WTC11 (cell line): ENCODE data around the gene NPAS3. TPM values are rescaled to one million over a fixed set of nuclear protein-coding genes. Genes with fewer than 3 reads are reported as not detected.

Experiments
- ATAC-seq: fragments of 200-7000 bp; cut with Tn5 transposase; 2 replicates; pipeline ENCODE4 v1.10.0; 2021; ENCODE audit warnings: mild to moderate bottlenecking, moderate library complexity
- CTCF ChIA-PET: fragments of 300-600 bp; sonication (Branson Sonifier 250); formaldehyde crosslinking; loops from one replicate; lab custom pipeline; 2021; ENCODE audit warnings: antibody characterized with exemption; lab: Charles Lee
- POLR2A ChIA-PET: fragments of 350-600 bp; sonication (Branson Sonifier 250); formaldehyde crosslinking; loops from one replicate; lab custom pipeline; 2021; ENCODE audit warnings: antibody characterized with exemption; lab: Charles Lee
- DNase-seq: peaks from one replicate; pipeline ENCODE4 v3.0.0; 2021; ENCODE audit warnings: low spot score
- H3K27ac Mint-ChIP-seq: 2 replicates; pipeline ENCODE4 v1.8.0; 2021; ENCODE audit warnings: mixed read lengths
- H3K27me3 Mint-ChIP-seq: 2 replicates; pipeline ENCODE4 v1.8.0; 2021; ENCODE audit warnings: low read depth, mild to moderate bottlenecking, moderate library complexity, mixed read lengths
- H3K36me3 Mint-ChIP-seq: 2 replicates; pipeline ENCODE4 v1.8.0; 2021; ENCODE audit warnings: mixed read lengths
- H3K4me1 Mint-ChIP-seq: 2 replicates; pipeline ENCODE4 v1.8.0; 2022; ENCODE audit warnings: mixed read lengths
- H3K4me3 Mint-ChIP-seq: 2 replicates; pipeline ENCODE4 v1.8.0; 2021; ENCODE audit warnings: mild to moderate bottlenecking, moderate library complexity, mixed read lengths
- H3K9me3 Mint-ChIP-seq: 2 replicates; pipeline ENCODE4 v1.8.0; 2021; ENCODE audit warnings: mixed read lengths
- ATF1 ChIP-seq: sonication (generic); formaldehyde crosslinking; IDR thresholded peaks from 2 replicates; pipeline ENCODE4 v1.8.1; 2023; ENCODE audit warnings: mild to moderate bottlenecking, moderate library complexity, missing genetic modification reagents
- E2F5 ChIP-seq: sonication (generic); formaldehyde crosslinking; IDR thresholded peaks from 2 replicates; pipeline ENCODE4 v1.8.1; 2022; ENCODE audit warnings: mild to moderate bottlenecking, moderate library complexity, missing genetic modification reagents
- ELF4 ChIP-seq: sonication (generic); formaldehyde crosslinking; IDR thresholded peaks from 2 replicates; pipeline ENCODE4 v1.8.1; 2022; ENCODE audit warnings: low read depth, mild to moderate bottlenecking, moderate library complexity, missing genetic modification reagents
- FOXJ3 ChIP-seq: sonication (generic); formaldehyde crosslinking; IDR thresholded peaks from 2 replicates; pipeline ENCODE4 v1.9.0; 2021; ENCODE audit warnings: missing genetic modification reagents, mild to moderate bottlenecking, borderline replicate concordance
- MAX ChIP-seq: sonication (generic); formaldehyde crosslinking; IDR thresholded peaks from 2 replicates; pipeline ENCODE4 v1.8.0; 2022; ENCODE audit warnings: mild to moderate bottlenecking, missing genetic modification reagents
- MYBL2 ChIP-seq: sonication (generic); formaldehyde crosslinking; IDR thresholded peaks from 2 replicates; pipeline ENCODE4 v1.8.1; 2023; ENCODE audit warnings: mild to moderate bottlenecking, moderate library complexity, missing genetic modification reagents
- NR2C2 ChIP-seq: sonication (generic); formaldehyde crosslinking; IDR thresholded peaks from 2 replicates; pipeline ENCODE4 v1.8.0; 2022; ENCODE audit warnings: mild to moderate bottlenecking, missing genetic modification reagents
- NR3C1 ChIP-seq: sonication (generic); formaldehyde crosslinking; conservative IDR thresholded peaks from 2 replicates; pipeline ENCODE4 v1.8.1; 2023; ENCODE audit warnings: low read depth, mild to moderate bottlenecking, missing genetic modification reagents
- SP1 ChIP-seq: sonication (generic); formaldehyde crosslinking; conservative IDR thresholded peaks from 2 replicates; pipeline ENCODE4 v1.8.1; 2022; ENCODE audit warnings: missing genetic modification reagents
- ZBTB21 ChIP-seq: sonication (generic); formaldehyde crosslinking; IDR thresholded peaks from 2 replicates; pipeline ENCODE4 v1.8.1; 2023; ENCODE audit warnings: mild to moderate bottlenecking, missing genetic modification reagents, borderline replicate concordance
- ZNF532 ChIP-seq: fragments of 250-450 bp; sonication (Bioruptor Pico); IDR thresholded peaks from 2 replicates; pipeline ENCODE4 v1.9.0; 2021; ENCODE audit warnings: mild to moderate bottlenecking, borderline replicate concordance
- total RNA-seq: library from RNA; stranded (reverse); gene quantifications from 3 replicates; pipeline ENCODE4 v1.2.3, GENCODE V29; 2021
- TF ChIP-seq, protein P1 (sequence below): fragments of 250-450 bp; sonication (Bioruptor Pico); conservative IDR thresholded peaks from 2 replicates; pipeline ENCODE4 v1.9.0; 2021; ENCODE audit warnings: mild to moderate bottlenecking
- TF ChIP-seq, protein P2 (sequence below): sonication (generic); formaldehyde crosslinking; IDR thresholded peaks from 2 replicates; pipeline ENCODE4 v1.8.1; 2023; ENCODE audit warnings: mild to moderate bottlenecking, missing genetic modification reagents
- TF ChIP-seq, protein P3 (sequence below): sonication (generic); formaldehyde crosslinking; IDR thresholded peaks from 2 replicates; pipeline ENCODE4 v1.8.0; 2023; ENCODE audit warnings: missing genetic modification reagents
- TF ChIP-seq, protein P4 (sequence below): sonication (generic); formaldehyde crosslinking; conservative IDR thresholded peaks from 2 replicates; pipeline ENCODE4 v1.8.1; 2022; ENCODE audit warnings: mild to moderate bottlenecking, missing genetic modification reagents
- TF ChIP-seq, protein P5 (sequence below): sonication (generic); formaldehyde crosslinking; IDR thresholded peaks from 2 replicates; pipeline ENCODE4 v1.8.1; 2022; ENCODE audit warnings: low read depth, mild to moderate bottlenecking, moderate library complexity, missing genetic modification reagents, borderline replicate concordance

NPAS3 gene
- total RNA-seq, 1 experiment from 2014 or later = 3.2 TPM

DNA sequence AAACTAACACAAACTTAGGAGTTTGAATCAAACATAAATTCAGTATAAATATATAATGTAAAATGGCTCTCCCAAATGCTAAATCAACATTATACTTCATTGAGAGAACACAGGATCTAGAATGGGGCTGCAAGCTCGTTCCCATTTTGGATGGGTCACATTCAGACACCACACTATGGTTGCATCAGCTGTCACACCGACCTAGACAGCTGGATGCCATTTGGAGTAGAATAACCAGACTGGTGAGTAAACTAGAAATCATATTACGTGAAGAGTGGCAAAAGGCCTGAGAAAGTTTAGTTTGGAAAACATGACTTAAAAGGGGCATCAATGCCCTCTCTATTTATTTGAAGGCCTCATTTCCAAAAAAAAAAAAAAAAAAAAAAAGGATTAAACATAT is 430.4 kb downstream of the NPAS3 start:
- H3K4me3 Mint-ChIP-seq = no peak overlapping the region
- no peak for TF ChIP-seq FOXJ3
- TF ChIP-seq, protein P1, sequence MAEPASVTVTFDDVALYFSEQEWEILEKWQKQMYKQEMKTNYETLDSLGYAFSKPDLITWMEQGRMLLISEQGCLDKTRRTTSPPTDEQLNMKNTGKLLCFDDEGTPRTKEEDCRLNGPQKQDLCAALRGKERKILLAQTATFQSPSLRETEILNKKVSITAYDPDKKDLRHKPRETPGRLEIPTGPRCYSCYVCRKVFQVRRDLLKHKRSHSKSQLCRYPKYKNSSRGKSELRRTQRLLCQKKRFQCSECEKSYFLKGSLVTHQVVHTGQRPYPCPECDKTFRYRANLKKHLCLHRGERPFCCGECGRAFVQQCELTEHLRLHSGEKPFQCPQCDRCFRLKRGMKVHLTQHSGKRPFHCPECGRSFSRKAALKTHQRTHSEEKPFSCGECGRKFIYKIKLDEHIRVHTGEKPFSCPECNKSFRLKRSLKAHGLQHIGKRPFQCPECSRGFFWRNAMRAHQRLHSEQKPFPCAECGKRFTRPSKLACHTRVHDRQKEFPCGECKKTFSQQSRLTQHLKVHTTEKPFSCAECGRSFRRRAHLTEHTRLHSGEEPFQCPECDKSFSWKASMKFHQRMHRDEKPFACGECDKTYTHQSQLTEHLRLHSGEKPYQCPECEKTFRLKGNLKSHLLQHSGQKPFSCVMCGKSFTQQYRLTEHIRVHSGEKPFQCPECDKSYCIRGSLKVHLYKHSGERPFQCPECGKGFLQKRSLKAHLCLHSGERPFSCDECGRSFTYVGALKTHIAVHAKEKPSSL = no peak
- TF ChIP-seq MYBL2 (CRISPR knock-in tag) = no peak
- no peak for TF ChIP-seq NR3C1 (CRISPR knock-in tag)
- TF ChIP-seq ZNF532 (CRISPR knock-in tag) = no peak
- TF ChIP-seq ZBTB21 (CRISPR knock-in tag) = no peak
- TF ChIP-seq, protein P2, sequence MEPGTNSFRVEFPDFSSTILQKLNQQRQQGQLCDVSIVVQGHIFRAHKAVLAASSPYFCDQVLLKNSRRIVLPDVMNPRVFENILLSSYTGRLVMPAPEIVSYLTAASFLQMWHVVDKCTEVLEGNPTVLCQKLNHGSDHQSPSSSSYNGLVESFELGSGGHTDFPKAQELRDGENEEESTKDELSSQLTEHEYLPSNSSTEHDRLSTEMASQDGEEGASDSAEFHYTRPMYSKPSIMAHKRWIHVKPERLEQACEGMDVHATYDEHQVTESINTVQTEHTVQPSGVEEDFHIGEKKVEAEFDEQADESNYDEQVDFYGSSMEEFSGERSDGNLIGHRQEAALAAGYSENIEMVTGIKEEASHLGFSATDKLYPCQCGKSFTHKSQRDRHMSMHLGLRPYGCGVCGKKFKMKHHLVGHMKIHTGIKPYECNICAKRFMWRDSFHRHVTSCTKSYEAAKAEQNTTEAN (CRISPR knock-in tag) = no peak
- TF ChIP-seq, protein P3, sequence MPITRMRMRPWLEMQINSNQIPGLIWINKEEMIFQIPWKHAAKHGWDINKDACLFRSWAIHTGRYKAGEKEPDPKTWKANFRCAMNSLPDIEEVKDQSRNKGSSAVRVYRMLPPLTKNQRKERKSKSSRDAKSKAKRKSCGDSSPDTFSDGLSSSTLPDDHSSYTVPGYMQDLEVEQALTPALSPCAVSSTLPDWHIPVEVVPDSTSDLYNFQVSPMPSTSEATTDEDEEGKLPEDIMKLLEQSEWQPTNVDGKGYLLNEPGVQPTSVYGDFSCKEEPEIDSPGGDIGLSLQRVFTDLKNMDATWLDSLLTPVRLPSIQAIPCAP (CRISPR knock-in tag) = no peak
- TF ChIP-seq, protein P4, sequence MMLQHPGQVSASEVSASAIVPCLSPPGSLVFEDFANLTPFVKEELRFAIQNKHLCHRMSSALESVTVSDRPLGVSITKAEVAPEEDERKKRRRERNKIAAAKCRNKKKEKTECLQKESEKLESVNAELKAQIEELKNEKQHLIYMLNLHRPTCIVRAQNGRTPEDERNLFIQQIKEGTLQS = no peak
- TF ChIP-seq MAX = no peak
- TF ChIP-seq SP1 (CRISPR knock-in tag) = no peak
- TF ChIP-seq ELF4 (CRISPR knock-in tag) = no peak
- TF ChIP-seq, all 79 proteins: peak for 0
- Mint-ChIP-seq H3K27me3 (no peaks in the 10 kb centered on the region), H3K9me3 (no peaks in the 10 kb centered on the region), H3K4me1 (peaks cover 24% of the 10 kb centered on the region), H3K27ac (no peak overlapping the region), H3K36me3 (no peaks in the 10 kb centered on the region)
- ChIA-PET CTCF (no interaction called here), POLR2A (no interaction called here)
- DNase-seq = no peak
- no peak for ATAC-seq

DNA sequence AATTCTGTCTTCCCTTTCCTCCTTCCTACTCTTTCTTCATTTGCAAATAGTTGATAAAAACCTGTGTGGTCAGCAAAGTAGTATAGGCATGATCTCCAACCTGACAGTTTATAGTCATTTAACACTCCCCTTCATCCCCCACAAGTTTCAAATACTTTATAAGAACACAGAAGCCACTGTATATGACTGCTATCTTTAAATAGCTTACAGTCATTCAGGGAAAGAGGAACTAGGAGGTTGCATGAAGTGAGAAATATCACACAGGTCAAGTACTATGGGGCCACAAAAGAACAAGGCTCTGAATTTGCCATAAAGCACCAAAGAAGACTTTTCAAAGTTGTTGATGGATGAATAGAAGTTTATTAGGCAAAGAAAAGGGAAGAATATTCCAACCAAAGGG is 431.3 kb downstream of the NPAS3 start:
- no peak for DNase-seq
- Mint-ChIP-seq H3K9me3 (peaks cover 2% of the 10 kb centered on the region), H3K27me3 (no peaks in the 10 kb centered on the region), H3K4me1 (peaks cover 19% of the 10 kb centered on the region), H3K4me3 (no peak overlapping the region), H3K36me3 (peaks cover 2% of the 10 kb centered on the region; the same call in 1 of the 2 replicates), H3K27ac (no peak overlapping the region)
- TF ChIP-seq ATF1 (CRISPR knock-in tag) (no peak), E2F5 (CRISPR knock-in tag) (no peak), ZBTB21 (CRISPR knock-in tag) (no peak), NR2C2 (CRISPR knock-in tag) (no peak)
- TF ChIP-seq, protein P5, sequence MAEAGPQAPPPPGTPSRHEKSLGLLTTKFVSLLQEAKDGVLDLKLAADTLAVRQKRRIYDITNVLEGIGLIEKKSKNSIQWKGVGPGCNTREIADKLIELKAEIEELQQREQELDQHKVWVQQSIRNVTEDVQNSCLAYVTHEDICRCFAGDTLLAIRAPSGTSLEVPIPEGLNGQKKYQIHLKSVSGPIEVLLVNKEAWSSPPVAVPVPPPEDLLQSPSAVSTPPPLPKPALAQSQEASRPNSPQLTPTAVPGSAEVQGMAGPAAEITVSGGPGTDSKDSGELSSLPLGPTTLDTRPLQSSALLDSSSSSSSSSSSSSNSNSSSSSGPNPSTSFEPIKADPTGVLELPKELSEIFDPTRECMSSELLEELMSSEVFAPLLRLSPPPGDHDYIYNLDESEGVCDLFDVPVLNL (CRISPR knock-in tag) = no peak
- TF ChIP-seq, protein P4 = no peak
- TF ChIP-seq, protein P1 = no peak
- POLR2A ChIA-PET = no interaction called here
- CTCF ChIA-PET = no interaction called here
- no peak for ATAC-seq
